IPS-NIHi11 (cell line): ENCODE data around the gene UBTD1.
A peak's percentile ranks its signal among the peaks of the same experiment; 100 is the strongest.

Source experiments
- DNase-seq: peaks from one replicate; pipeline ENCODE4 v3.0.0; 2012; ENCODE audit warnings: mixed read lengths, low spot score

UBTD1 gene

DNA sequence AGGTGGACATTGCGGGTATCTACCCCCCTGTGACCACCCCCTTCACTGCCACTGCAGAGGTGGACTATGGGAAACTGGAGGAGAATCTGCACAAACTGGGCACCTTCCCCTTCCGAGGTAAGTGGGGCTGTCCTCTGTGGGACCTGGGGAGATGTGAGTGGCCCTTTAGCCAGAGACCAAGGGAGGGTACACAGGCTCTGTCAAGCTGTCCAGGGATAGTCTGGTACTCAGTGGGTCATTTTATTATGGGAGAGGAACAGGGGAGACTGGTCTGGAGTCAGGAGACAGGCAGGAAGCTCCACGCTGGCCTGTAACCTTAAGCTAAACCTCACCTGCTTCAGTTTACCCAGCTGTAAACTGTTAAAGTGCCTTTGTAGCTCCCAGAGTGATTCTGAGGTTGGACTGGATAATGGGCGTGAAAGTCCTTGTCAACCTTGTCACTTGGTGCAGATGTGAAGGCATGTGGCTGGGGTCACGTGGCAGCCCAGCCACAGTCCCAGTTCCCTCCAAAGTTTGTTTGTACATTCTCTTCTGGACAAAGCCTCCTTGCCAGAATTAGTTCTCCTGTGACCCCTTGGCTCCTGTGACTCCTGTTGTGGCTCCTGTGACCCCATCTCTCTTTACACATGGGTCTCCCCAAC lies 86.2 kb downstream of the UBTD1 start:
- no peak for DNase-seq

DNA sequence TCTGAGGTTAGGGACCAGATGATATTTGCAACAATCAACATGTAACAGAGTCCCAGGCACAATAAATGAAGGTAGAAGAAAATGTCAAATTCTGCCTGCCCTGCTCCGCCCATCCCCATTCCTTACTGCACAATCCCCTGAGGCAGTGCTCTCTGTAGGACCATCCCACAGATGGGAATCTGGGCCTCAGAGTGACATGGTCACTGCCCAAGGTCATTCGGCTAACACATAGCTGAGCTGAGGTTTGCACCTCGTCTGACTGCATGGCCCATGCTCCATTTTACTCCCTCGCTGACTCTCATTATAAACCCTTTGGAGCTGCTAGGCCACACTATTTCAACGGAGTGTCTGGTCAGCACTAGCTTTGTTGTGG lies 86.7 kb downstream of the UBTD1 start:
- DNase-seq, result no peak

GRCh38 chr10:97587183-97587582 lies 88.5 kb downstream of the UBTD1 start:
- no peak for DNase-seq

DNA sequence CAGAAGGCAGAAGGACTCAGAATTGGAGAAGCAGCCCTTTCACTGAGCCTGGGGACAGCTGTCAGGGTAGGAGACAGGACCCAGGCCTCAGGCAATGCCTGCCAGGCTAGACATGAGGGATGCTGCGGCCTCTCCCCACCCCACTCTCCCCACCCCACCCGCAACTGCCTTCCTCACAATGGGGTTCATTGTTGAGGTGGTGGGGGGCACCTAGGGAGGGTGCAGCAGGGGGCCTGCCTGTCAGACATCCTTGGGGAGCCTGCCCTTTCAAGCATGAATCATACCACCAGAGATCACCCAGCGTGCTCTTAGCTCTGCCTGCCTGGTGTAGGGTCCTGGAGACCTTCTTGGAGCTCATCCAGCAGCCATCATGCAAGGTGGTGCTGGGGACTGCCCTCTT lies 90.8 kb downstream of the UBTD1 start, which contains the start of gene C10orf62:
Gene C10orf62, plus strand, starts transcription at position 243 of the 400 bp plus-strand sequence. CDS start 177 bp downstream, outside the sequence.
- DNase-seq, result no peak

GRCh38 chr10:97590082-97590747 lies 91.5 kb downstream of the UBTD1 start:
- no peak for DNase-seq

- no peak for DNase-seq
Observed at GRCh38 chr10:97590748-97591495, 92.2 kb downstream of the UBTD1 start.

DNA sequence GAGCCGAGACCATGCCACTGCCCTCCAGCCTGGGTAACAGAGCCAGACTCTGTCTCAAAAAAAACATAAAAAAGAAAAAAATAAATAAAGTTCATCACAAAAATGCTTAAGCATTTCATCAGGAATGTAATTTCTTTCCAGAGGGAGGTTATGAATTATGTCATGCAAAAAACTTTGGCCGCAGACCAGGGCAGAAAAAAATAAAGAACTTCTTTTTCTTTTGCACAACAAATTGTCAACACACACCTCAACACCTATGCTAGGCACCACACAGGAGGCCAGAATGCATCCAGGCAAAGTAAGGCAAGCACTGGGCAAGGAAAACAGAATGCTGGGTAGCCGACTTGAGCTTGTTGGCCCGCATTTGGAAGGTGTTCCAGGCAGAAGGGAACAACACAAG lies 94.7 kb downstream of the UBTD1 start:
- DNase-seq, result no peak

GRCh38 chr10:97596101-97597082 lies 97.7 kb downstream of the UBTD1 start:
- DNase-seq, result no peak

GRCh38 chr10:97597778-97598177 lies 99.1 kb downstream of the UBTD1 start:
- no peak for DNase-seq

DNA sequence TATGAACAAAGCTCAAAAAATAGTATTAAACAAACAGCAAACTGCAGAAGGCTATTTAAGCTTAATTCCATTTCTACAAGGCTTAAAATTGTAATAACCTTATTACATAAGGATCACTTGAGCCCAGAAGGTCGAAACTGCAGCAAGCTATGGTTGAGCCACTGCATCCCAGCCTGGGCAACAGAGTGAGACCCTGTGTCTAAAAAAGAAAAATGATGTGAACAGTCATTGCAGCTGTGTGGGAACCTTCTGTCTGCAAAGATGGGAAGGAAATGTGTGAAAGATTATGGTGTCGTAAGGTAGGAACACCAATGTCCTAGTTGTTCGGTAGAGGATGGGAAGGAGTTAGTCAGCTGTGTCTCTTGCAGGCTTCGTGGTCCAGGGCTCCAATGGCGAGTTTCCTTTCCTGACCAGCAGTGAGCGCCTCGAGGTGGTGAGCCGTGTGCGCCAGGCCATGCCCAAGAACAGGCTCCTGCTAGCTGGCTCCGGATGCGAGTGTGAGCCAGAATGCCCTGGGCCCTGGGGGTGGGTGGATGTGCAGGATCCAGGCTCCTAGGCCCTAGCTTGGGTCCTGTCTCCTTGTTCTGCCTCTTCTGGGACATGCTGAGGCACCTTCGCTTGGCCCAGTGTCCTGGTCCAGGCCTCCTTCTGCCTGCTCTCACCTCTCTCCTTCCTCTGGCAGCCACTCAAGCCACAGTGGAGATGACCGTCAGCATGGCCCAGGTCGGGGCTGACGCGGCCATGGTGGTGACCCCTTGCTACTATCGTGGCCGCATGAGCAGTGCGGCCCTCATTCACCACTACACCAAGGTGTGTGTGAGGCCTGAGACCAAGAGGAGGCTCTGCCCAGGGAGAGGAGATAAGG lies 99.9 kb downstream of the UBTD1 start:
- no peak for DNase-seq

GRCh38 chr10:97599272-97599619 lies 100.5 kb downstream of the UBTD1 start:
- no peak for DNase-seq

DNA sequence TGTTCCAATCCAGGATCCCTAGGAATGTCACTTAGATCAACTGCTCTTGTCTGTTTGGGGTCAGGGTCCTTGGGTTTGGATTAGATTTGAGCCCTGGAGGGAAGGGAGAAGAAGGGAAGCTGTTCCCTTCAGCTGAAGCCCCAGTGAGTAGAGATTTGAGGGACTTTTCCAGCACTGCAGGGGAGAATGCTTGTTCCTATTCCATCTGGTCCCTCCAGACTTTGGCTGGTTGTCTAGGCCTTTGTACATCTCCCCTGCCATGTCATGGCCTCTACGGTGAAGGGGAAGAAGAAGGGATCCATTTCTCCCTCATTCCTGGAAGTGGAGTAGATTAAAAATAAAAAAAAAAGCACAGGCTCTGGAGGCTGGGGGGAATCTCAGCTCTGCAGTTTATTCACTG lies 101.9 kb downstream of the UBTD1 start:
- DNase-seq, result no peak

DNA sequence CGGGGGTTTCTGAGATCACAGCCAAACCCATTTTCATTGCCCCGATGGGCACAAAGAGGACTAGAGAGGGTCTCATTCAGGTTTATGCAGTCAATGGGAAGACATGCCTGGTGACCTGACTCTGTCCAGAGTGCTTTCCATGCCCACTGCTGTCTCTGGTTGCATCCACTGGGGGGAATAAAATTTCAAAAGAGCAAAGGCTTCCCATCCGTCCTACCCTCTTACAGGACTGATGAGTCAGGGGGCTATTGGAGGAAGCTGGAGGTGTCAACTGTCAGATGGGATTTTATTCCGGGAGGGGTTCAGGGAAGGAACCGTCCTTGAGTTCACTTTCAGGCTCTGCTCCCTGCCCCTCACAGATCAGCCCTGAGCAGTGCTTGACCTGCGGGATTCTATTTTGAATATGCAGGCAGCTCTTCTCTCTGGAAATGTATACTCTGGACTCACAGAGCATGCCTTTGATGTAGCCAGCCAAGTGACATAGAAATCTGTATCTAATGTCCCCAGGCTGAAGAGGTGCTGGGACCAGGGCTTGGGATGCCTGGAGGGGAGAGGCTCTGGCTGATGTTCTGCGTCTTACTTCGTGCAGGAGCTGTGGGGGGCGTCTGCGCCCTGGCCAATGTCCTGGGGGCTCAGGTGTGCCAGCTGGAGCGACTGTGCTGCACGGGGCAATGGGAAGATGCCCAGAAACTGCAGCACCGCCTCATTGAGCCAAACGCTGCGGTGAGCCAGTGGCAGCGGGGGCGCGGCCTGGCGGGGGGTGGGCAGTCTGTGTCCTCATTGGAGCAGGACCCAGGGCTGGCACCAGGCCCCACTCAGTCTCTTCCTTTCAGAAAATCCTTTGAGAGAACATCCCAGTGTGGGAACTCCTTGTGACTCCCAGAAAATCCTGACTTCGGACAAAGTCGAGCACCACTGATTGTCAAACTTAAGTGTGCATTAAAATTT lies 102.8 kb downstream of the UBTD1 start:
- no peak for DNase-seq

DNA sequence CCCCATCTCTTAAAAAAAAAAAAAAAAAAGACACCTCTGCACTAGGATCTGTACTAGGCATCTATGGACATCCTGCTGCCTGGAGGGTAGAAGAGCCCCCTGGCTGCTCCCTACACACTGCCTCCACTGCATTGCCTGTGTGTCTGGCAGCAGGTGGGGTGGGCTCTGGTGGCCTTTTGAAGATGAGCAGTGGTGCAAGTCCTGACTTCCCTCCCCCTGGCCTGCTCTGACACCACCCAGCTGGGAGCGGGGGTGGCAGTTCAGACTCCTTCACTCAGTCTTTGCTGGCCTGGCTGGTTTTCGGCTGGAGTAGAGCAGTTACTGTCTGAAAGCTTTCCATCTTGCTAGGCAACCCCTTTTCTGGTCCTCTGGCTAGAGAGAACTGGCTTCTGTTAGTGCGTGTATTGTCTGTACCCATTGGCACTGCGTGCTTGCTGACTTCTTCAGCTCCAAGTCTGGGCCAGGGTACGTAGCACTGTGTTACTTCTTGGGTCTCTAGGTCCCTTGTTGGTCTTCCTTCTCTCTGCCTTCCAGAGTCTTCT lies 108.4 kb downstream of the UBTD1 start:
- no peak for DNase-seq

DNA sequence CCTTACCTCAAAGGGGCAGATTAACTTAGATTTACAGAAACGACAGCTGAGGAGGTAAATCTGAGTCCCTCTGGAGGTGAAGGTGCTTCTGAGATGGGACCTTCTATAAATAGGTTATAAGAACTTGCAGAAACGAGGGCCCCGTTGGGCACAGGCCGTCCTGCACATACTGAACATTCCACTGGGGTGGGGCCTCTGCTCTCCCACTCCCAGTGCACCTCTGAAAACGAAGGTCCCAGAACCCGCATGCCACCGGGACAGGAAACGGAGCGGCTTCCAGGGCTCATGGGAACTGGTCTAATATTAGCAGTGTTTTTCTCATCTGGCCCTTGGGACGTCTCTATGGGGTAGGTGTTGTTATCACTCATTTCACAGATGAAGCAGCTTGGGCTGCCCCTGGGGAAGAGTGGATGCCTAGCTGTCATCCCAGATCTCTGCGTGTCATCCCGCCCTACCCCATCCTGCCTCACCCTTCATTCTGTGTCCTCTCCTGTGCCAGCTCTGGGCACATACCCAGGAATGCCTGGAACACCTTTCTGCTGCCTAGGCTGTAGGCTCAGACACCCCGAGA lies 110.4 kb downstream of the UBTD1 start:
- DNase-seq, result no peak

DNA sequence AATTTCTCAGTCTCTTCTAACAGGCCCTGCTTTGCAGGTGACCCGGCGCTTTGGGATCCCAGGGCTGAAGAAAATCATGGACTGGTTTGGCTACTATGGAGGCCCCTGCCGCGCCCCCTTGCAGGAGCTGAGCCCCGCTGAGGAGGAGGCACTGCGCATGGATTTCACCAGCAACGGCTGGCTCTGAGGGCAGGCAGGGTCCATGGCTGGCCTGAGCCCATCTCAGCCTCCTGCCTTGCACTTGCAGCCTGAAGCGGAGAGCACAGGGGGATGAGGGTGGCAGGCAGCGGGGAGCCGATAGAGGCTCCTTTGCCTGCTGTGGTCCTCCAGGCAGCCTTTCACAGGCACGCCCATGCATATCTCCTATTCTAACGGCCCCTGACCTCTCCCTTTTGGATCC lies 112.7 kb downstream of the UBTD1 start:
- DNase-seq, result no peak

DNA sequence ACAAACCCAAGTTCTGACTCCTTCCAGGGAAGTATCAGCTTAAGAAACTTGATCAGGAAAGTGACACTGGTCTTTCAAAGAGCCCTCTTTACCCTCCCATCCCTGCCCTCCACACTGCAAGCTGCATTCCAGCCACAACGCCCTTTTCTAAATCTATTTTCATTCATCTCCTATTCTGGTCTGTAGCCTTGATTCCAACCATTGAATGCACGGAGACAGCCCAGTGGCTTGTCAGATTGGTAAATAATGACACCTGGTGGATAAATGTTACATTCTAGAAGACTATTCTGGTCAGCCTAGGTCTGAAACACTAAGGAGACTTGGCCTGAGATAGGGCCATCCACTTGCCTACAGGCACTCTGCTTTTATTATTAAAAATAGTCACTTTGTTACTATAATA lies 113.7 kb downstream of the UBTD1 start:
- peak; percentile 67 for DNase-seq

DNA sequence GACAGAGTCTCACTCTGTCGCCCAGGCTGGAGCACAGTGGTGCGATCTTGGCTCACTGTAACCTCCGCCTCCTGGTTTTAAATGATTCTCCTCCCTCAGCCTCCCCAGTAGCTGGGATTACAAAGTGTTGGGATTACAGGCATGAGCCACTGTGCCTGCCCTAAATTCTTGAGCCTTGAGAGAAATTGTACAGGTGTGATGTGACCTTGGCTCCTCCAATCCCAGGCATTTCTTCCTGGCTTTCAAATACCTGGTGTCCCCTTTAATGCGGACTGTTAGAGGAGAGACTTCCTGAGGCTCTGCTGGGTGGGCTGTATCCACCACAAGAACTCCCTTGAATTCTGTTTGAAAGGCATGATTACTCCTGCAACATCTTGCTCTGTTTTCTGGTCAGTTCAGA lies 119.6 kb downstream of the UBTD1 start:
- DNase-seq, result no peak

- DNase-seq, result no peak
Observed at GRCh38 chr10:97618733-97619132, 120.0 kb downstream of the UBTD1 start.
